Tibial nerve (tissue), 3 donors: Measurements from ENCODE around the gene FASTKD2.

ENCODE experiments used
- POLR2A ChIP-seq, 2 donors: fragments of 450-650 bp; IDR thresholded peaks; one replicate each; pipeline ENCODE4 v1.6.1; 2017; ENCODE audit warnings: antibody characterized with exemption in 2 of 2, mild to moderate bottlenecking in 2 of 2, moderate library complexity in 2 of 2
- TF ChIP-seq, protein P1 (sequence below), 5 experiments: fragments of 200-600 bp in 3 of 5; fragments of 450-650 bp in 2 of 5; sonication (generic) in 3 of 5; IDR thresholded peaks; one replicate each; pipeline ENCODE4 v1.5.1; 2016 to 2019; ENCODE audit warnings: antibody characterized with exemption in 5 of 5, mild to moderate bottlenecking in 3 of 5, moderate library complexity in 2 of 5

DNA sequence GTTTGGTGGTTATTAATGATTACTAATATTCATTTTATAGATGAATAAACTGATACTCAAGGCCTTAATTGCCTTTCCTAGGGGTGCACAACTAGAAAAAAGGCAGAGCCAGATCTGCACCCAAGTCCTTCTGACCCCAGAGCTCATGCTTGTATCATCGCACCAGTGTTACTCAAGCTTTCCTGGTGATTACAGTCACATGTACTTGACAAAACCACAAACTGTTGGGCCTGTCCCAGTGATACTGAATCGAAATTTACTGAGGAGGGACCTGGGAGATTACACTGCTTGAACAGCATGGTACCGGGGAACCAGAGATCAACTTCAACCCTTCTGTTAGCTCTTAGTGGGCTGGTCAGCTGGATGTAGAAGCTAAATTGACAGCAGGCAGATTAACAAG is 33.7 kb downstream of the FASTKD2 start:
- TF ChIP-seq, protein P1, sequence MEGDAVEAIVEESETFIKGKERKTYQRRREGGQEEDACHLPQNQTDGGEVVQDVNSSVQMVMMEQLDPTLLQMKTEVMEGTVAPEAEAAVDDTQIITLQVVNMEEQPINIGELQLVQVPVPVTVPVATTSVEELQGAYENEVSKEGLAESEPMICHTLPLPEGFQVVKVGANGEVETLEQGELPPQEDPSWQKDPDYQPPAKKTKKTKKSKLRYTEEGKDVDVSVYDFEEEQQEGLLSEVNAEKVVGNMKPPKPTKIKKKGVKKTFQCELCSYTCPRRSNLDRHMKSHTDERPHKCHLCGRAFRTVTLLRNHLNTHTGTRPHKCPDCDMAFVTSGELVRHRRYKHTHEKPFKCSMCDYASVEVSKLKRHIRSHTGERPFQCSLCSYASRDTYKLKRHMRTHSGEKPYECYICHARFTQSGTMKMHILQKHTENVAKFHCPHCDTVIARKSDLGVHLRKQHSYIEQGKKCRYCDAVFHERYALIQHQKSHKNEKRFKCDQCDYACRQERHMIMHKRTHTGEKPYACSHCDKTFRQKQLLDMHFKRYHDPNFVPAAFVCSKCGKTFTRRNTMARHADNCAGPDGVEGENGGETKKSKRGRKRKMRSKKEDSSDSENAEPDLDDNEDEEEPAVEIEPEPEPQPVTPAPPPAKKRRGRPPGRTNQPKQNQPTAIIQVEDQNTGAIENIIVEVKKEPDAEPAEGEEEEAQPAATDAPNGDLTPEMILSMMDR (IDR thresholded peaks at IDR 0.05), result no peak
- TF ChIP-seq POLR2A (IDR thresholded peaks at IDR 0.05), result no peak
